Fibroblast of the aortic adventitia (primary cell): ENCODE data around the gene TRPM1. TPM values are rescaled to one million over a fixed set of nuclear protein-coding genes. Genes with fewer than 3 reads are reported as not detected.
A peak's percentile ranks its signal among the peaks of the same experiment; 100 is the strongest.

Experiments used
- DNase-seq: peaks from one replicate; pipeline ENCODE4 v3.0.0-alpha.2; 2010; ENCODE audit warnings: low read depth
- H3K4me3 ChIP-seq: 2 replicates; pipeline ENCODE4 v1.5.1; 2011; ENCODE audit warnings: low read depth, mild to moderate bottlenecking, control low read depth, low read length, moderate library complexity
- CTCF ChIP-seq: IDR thresholded peaks from 2 replicates; pipeline ENCODE4 v1.5.1; 2011; ENCODE audit warnings: mild to moderate bottlenecking, low read length, control low read depth, inconsistent platforms; ENCODE audit not compliant: insufficient read depth
- total RNA-seq: library from RNA; depleted of rRNA; stranded (reverse); fragments of >200 nt; gene quantifications from 2 replicates; pipeline ENCODE4 v1.2.3, GENCODE V29; 2012; ENCODE audit warnings: low replicate concordance

The TRPM1 gene
- total RNA-seq, 1 donor: not detected

GRCh38 chr15:31080591-31081014, 20.9 kb downstream of the TRPM1 start:
- no peak for TF ChIP-seq CTCF
- peak; percentile 46 for DNase-seq
- H3K4me3 ChIP-seq: peak overlapping the region; percentile 50

GRCh38 chr15:31079519-31079918, 22.0 kb downstream of the TRPM1 start:
- no peak for TF ChIP-seq CTCF
- no peak overlapping the region for H3K4me3 ChIP-seq
- DNase-seq: peak; percentile 38

- no peak for DNase-seq
- H3K4me3 ChIP-seq: no peak overlapping the region
- no peak for TF ChIP-seq CTCF
Observed at GRCh38 chr15:31078471-31078870, 23.1 kb downstream of the TRPM1 start.

- DNase-seq: no peak
- H3K4me3 ChIP-seq: no peak overlapping the region
- TF ChIP-seq CTCF: no peak
Observed at GRCh38 chr15:31077941-31078340, 23.6 kb downstream of the TRPM1 start.

- no peak for DNase-seq
- no peak overlapping the region for H3K4me3 ChIP-seq
- TF ChIP-seq CTCF: no peak
Observed at GRCh38 chr15:31077181-31077580, 24.3 kb downstream of the TRPM1 start.

GRCh38 chr15:31074321-31074720, 27.2 kb downstream of the TRPM1 start:
- H3K4me3 ChIP-seq: no peak overlapping the region
- no peak for TF ChIP-seq CTCF
- no peak for DNase-seq

- no peak for TF ChIP-seq CTCF
- H3K4me3 ChIP-seq: no peak overlapping the region
- no peak for DNase-seq
Observed at GRCh38 chr15:31070867-31071266, 30.7 kb downstream of the TRPM1 start.
